Caco-2 (cell line): ENCODE results near the gene NT5C. TPM values are rescaled to one million over a fixed set of nuclear protein-coding genes. Genes with fewer than 3 reads are reported as not detected.

ENCODE experiments used
- BruUV-seq: library from RNA; stranded (reverse); fragments of 400-500 nt; replicated peaks from 2 replicates; lab custom pipeline; 2021; lab: Mats Ljungman, UMichigan
- CTCF ChIA-PET: fragments of 300-600 bp; sonication (Branson Sonifier 250); formaldehyde crosslinking; loops from one replicate; lab custom pipeline; 2022; ENCODE audit warnings: antibody characterized with exemption; lab: Charles Lee
- POLR2A ChIA-PET: fragments of 300-600 bp; sonication (Branson Sonifier 250); formaldehyde crosslinking; loops from one replicate; lab custom pipeline; 2022; ENCODE audit warnings: antibody characterized with exemption; lab: Charles Lee
- DNase-seq, 2 experiments: peaks; one replicate each; pipeline versions ENCODE4 v3.0.0 to v3.0.0-alpha.2; 2020 to 2022
- H3K27me3 ChIP-seq: replicated peaks from 2 replicates; pipeline ENCODE4 v1.6.0; 2011; ENCODE audit warnings: low read length; ENCODE audit not compliant: control insufficient read depth, insufficient read depth
- H3K36me3 ChIP-seq: 2 replicates; pipeline ENCODE4 v1.5.1; 2011; ENCODE audit warnings: low read length; ENCODE audit not compliant: control insufficient read depth, insufficient read depth
- H3K4me1 ChIP-seq: fragments of 250-450 bp; sonication (Bioruptor Pico); 2 replicates; pipeline ENCODE4 v1.5.1; 2020; ENCODE audit warnings: mild to moderate bottlenecking
- H3K4me3 ChIP-seq: 2 replicates; pipeline ENCODE4 v1.5.1; 2011; ENCODE audit warnings: low read depth, mild to moderate bottlenecking, control low read depth, low read length
- H3K9me3 ChIP-seq: fragments of 250-450 bp; sonication (Bioruptor Pico); 2 replicates; pipeline ENCODE4 v1.5.1; 2020; ENCODE audit warnings: mild to moderate bottlenecking, moderate library complexity
- H3K27ac Mint-ChIP-seq: one replicate; pipeline ENCODE4 v1.8.0; 2022; ENCODE audit warnings: mixed read lengths; ENCODE audit not compliant: unreplicated experiment
- H3K27me3 Mint-ChIP-seq: one replicate; pipeline ENCODE4 v1.8.0; 2022; ENCODE audit warnings: mixed read lengths; ENCODE audit not compliant: insufficient read depth, unreplicated experiment
- H3K36me3 Mint-ChIP-seq: one replicate; pipeline ENCODE4 v1.8.0; 2022; ENCODE audit warnings: mild to moderate bottlenecking, mixed read lengths; ENCODE audit not compliant: insufficient read depth, unreplicated experiment
- H3K4me1 Mint-ChIP-seq: one replicate; pipeline ENCODE4 v1.8.0; 2022; ENCODE audit warnings: low read depth, mixed read lengths; ENCODE audit not compliant: unreplicated experiment
- H3K4me3 Mint-ChIP-seq: one replicate; pipeline ENCODE4 v1.8.0; 2022; ENCODE audit warnings: mild to moderate bottlenecking, moderate library complexity, mixed read lengths; ENCODE audit not compliant: unreplicated experiment
- H3K9me3 Mint-ChIP-seq: one replicate; pipeline ENCODE4 v1.8.0; 2022; ENCODE audit warnings: mixed read lengths; ENCODE audit not compliant: unreplicated experiment
- CTCF ChIP-seq, 2 experiments: fragments of 200-600 bp in 1 of 2; IDR thresholded peaks; 1 replicate in 1 of 2; 2 replicates in 1 of 2; pipeline versions ENCODE4 v1.5.1 to v1.8.0; 2011 to 2022; ENCODE audit warnings: antibody characterized with exemption in 1 of 2, control low read depth in 1 of 2, inconsistent platforms in 1 of 2, low read depth in 1 of 2, low read length in 1 of 2, mild to moderate bottlenecking in 1 of 2, moderate library complexity in 1 of 2; ENCODE audit not compliant: insufficient read depth in 1 of 2, severe bottlenecking in 1 of 2, unreplicated experiment in 1 of 2
- intact Hi-C: fragments of 100-400 bp; cut with micrococcal nuclease; formaldehyde crosslinking; loops from one replicate; pipeline ENCODE4 v1.10.0; 2022; ENCODE audit not compliant: unreplicated experiment
- total RNA-seq: library from RNA; stranded (reverse); gene quantifications from 2 replicates; pipeline ENCODE4 v1.2.3, GENCODE V29; 2022

The NT5C gene
- total RNA-seq, 1 experiment from 2014 or later = 68.4 TPM

DNA sequence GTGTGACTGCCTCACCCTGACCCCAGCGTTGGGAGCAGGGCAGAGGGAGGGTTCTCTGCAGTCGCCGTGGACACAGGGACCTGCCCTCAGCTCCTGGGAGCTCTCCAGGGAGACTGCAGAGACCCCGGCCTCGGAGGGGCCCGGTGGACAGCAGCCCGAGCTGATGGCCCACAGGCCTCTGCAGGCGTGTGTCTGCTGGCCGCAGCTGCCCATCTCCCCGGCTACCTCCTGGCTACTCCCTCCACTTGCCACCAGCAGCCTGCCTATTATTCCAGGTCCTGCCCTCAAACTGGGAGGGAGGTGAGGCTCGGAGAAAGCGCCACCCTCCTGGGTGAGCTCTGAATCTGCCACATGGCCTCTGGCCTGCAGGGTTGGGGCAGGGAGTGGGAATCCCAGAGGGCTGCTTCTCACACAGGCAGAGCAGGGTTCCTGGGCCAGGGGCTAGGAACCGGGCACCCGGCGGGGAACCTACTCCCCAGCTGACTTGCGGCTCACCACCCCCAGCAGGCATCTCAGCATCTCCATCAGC is 36.6 kb downstream of the NT5C start:
- Mint-ChIP-seq H3K4me3 (no peak overlapping the region), H3K27ac (peak overlapping the region; percentile 87), H3K4me1 (peaks cover 64% of the 10 kb centered on the region), H3K27me3 (no peaks in the 10 kb centered on the region), H3K9me3 (no peaks in the 10 kb centered on the region), H3K36me3 (peaks cover 56% of the 10 kb centered on the region)
- BruUV-seq = no TSS peak
- Histone ChIP-seq H3K9me3 (no peaks in the 10 kb centered on the region), H3K36me3 (peaks cover 3% of the 10 kb centered on the region), H3K4me3 (no peak overlapping the region), H3K27me3 (no peaks in the 10 kb centered on the region), H3K4me1 (peaks cover 57% of the 10 kb centered on the region)
- intact Hi-C loops = no loop called here
- no peak for TF ChIP-seq CTCF (IDR thresholded peaks at IDR 0.05; ENCODE audit: insufficient read depth in 1 of 2, low read depth in 1 of 2, low read length in 1 of 2, severe bottlenecking in 1 of 2, unreplicated experiment in 1 of 2)
- DNase-seq = no peak
- ChIA-PET POLR2A (interaction anchor here (1.7 kb wide), 1 partner anchor 18 kb away, joined by 9 read pairs; no protein-coding TSS in a partner anchor), CTCF (interaction anchor here (0.5 to 1.8 kb wide), 4 partner anchors 11 to 252 kb away, joined by 3 to 7 read pairs (median 4); no protein-coding TSS in a partner anchor)

DNA sequence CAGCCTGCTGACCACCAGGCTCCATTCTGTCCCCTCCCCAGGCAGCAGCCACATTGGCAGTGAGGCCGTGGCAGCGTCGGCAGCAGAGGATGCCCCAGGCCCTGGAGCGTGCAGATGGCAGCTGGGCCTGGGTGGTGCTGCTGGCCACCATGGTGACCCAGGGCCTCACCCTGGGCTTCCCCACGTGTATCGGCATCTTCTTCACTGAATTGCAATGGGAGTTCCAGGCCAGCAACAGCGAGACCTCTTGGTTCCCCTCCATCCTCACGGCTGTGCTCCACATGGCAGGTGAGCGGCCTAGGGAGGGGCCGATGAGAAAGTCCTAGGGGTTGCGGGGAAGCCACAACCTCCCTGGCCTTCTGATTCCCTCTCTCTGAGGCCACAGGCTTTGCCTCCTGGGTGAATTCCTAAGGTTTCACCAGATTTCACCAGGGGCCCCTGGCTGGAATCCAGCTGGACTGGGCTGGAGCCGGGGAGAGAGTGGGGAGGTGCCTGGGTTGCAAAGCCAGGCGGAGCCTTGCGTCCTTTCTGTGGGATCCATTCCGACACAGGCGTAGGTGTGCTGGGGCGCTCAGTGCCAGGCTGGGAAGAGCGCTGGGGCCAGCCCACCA is 37.9 kb downstream of the NT5C start:
- H3K9me3 ChIP-seq = no peaks in the 10 kb centered on the region
- peaks cover 3% of the 10 kb centered on the region for H3K36me3 ChIP-seq
- no TSS peak for BruUV-seq
- H3K4me3 ChIP-seq = no peak overlapping the region
- intact Hi-C loops = loop anchor here (2.0 kb wide), 2 partner anchors 15 kb away; partner anchors contain the start of gene ARMC7
- TF ChIP-seq CTCF (IDR thresholded peaks at IDR 0.05; ENCODE audit: insufficient read depth in 1 of 2, low read depth in 1 of 2, low read length in 1 of 2, severe bottlenecking in 1 of 2, unreplicated experiment in 1 of 2) = no peak
- H3K4me3 Mint-ChIP-seq = peak overlapping the region; percentile 34
- POLR2A ChIA-PET = interaction anchor here (0.5 to 0.9 kb wide), 3 partner anchors 17 to 59 kb away, joined by 3 to 4 read pairs (median 3); no protein-coding TSS in a partner anchor
- no peaks in the 10 kb centered on the region for H3K27me3 ChIP-seq
- DNase-seq = peak; percentile 85 to 87
- H3K9me3 Mint-ChIP-seq = no peaks in the 10 kb centered on the region
- no peaks in the 10 kb centered on the region for H3K27me3 Mint-ChIP-seq
- peaks cover 51% of the 10 kb centered on the region for H3K36me3 Mint-ChIP-seq
- peak overlapping the region; percentile 87 for H3K27ac Mint-ChIP-seq
- CTCF ChIA-PET = interaction anchor here (1.2 to 1.8 kb wide), 2 partner anchors 21 to 34 kb away, joined by 4 to 7 read pairs; no protein-coding TSS in a partner anchor
- peaks cover 63% of the 10 kb centered on the region for H3K4me1 Mint-ChIP-seq
- H3K4me1 ChIP-seq = peaks cover 67% of the 10 kb centered on the region

GRCh38 chr17:75091855-75092327 is 39.7 kb downstream of the NT5C start:
- H3K9me3 ChIP-seq = no peaks in the 10 kb centered on the region
- no peak for DNase-seq
- Mint-ChIP-seq H3K4me3 (peak overlapping the region; percentile 20), H3K36me3 (peaks cover 57% of the 10 kb centered on the region), H3K9me3 (no peaks in the 10 kb centered on the region), H3K27me3 (no peaks in the 10 kb centered on the region), H3K4me1 (peaks cover 58% of the 10 kb centered on the region), H3K27ac (peak overlapping the region; percentile 87)
- BruUV-seq = no TSS peak
- peaks cover 75% of the 10 kb centered on the region for H3K4me1 ChIP-seq
- no peak for TF ChIP-seq CTCF (IDR thresholded peaks at IDR 0.05; ENCODE audit: insufficient read depth in 1 of 2, low read depth in 1 of 2, low read length in 1 of 2, severe bottlenecking in 1 of 2, unreplicated experiment in 1 of 2)
- CTCF ChIA-PET = interaction anchor here (0.8 to 1.3 kb wide), 4 partner anchors 14 to 110 kb away, joined by 3 to 5 read pairs (median 4); no protein-coding TSS in a partner anchor
- no peak overlapping the region for H3K4me3 ChIP-seq
- intact Hi-C loops = loop anchor here (2.0 kb wide), 2 partner anchors 13 to 17 kb away; partner anchors contain the start of gene ARMC7
- no peaks in the 10 kb centered on the region; the same call in 1 of the 2 replicates for H3K36me3 ChIP-seq
- POLR2A ChIA-PET = interaction anchor here (0.5 to 0.9 kb wide), 4 partner anchors 13 to 42 kb away, joined by 3 to 7 read pairs (median 4); no protein-coding TSS in a partner anchor
- H3K27me3 ChIP-seq = no peaks in the 10 kb centered on the region
